ENCODE measurements around the gene IDH3G. TPM values are rescaled to one million over a fixed set of nuclear protein-coding genes. Genes with fewer than 3 reads are reported as not detected.

The IDH3G gene
- polyA plus RNA-seq, 1 donor (not counting 4 experiments of a cell fraction or from before 2014, with no cell fraction given), result 44.7 TPM

- no peak overlapping the region for H3K27ac ChIP-seq (ENCODE audit: control insufficient read depth, insufficient read depth, low read length)
- peaks cover 0 to 4% of the 10 kb centered on the region in 2 experiments for H3K36me3 ChIP-seq (ENCODE audit: control insufficient read depth in 2 of 2, extremely low read depth in 1 of 2, insufficient read depth in 2 of 2, low read length in 2 of 2)
- H3K9me3 ChIP-seq (ENCODE audit: control insufficient read depth, low read depth, low read length), result no peaks in the 10 kb centered on the region
- H3K79me2 ChIP-seq (ENCODE audit: control insufficient read depth, insufficient read depth, low read length), result no peaks in the 10 kb centered on the region
- H2AFZ ChIP-seq (ENCODE audit: control insufficient read depth, low read length), result no peak overlapping the region
- peaks cover 5% of the 10 kb centered on the region for H3K4me1 ChIP-seq (ENCODE audit: control insufficient read depth, extremely low read depth, insufficient read depth, low read length)
- no peak overlapping the region for H3K4me3 ChIP-seq (ENCODE audit: control insufficient read depth in 2 of 3, extremely low read depth in 1 of 3, insufficient read depth in 2 of 3, low read depth in 1 of 3, low read length in 3 of 3)
- dilution Hi-C loops (cut with MboI; ENCODE audit: extremely low pct_ligation_motif_present, low sequenced_read_pairs), result no loop called here
- H3K27me3 ChIP-seq (ENCODE audit: control insufficient read depth, extremely low read depth, insufficient read depth, low read length), result no peaks in the 10 kb centered on the region
- H3K9me1 ChIP-seq (ENCODE audit: control insufficient read depth, extremely low read depth, insufficient read depth, low read length), result no peaks in the 10 kb centered on the region
- no peak overlapping the region for H3K4me2 ChIP-seq (ENCODE audit: control insufficient read depth, extremely low read depth, insufficient read depth, low read depth, low read length)
- DNase-seq (ENCODE audit: low read depth, low spot score), result no peak
- no peak overlapping the region for H3K9ac ChIP-seq (ENCODE audit: control insufficient read depth, extremely low read depth, insufficient read depth, low read length)
- no peak for FAIRE-seq
- no peaks in the 10 kb centered on the region for H4K20me1 ChIP-seq (ENCODE audit: control insufficient read depth, extremely low read depth, insufficient read depth, low read length)
- TF ChIP-seq CTCF (optimal IDR thresholded peaks at IDR 0.05 in 1 of 3, IDR thresholded peaks at IDR 0.05 in 1 of 3, conservative IDR thresholded peaks at IDR 0.05 in 1 of 3; ENCODE audit: extremely low read depth in 1 of 3, insufficient read depth in 2 of 3, low read length in 3 of 3), result no peak
These were observed 18.0 kb downstream of the IDH3G start for GRCh38 chrX:153776120-153776599.

DNA sequence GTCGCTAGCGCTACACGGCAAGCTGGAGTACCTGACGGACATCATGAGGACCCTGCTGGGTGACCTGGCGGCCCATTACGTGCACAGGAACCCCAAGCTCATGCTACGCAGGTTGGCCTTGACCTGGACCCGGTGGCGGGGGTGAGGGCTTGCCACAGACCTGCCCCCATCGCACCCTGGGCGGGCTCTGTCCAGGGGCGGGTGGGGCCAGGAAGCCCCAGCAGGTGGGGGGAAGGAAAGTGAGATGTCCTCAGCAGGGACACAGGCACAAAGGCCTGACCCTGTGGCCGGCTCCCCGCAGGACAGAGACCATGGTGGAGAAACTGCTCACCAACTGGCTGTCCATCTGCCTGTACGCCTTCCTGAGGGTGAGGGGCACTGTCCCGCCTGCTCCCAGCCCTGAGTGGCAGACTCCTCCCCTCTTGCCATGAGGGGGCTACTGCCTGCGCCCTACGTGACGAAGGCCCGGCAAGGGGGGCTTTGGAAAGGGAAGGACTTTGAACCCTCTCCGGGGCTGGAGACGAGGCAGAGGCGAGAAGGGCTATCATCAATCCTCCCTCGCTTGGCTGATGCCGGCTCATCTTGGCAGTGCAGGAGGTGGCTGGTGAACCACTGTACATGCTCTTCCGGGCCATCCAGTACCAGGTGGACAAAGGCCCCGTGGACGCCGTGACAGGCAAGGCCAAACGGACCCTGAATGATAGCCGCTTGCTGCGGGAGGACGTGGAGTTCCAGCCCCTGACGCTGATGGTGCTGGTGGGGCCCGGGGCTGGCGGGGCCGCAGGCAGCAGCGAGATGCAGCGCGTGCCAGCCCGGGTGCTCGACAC lies 18.7 kb downstream of the IDH3G start:
- H2AFZ ChIP-seq (ENCODE audit: control insufficient read depth, low read length), result no peak overlapping the region
- dilution Hi-C loops (cut with MboI; ENCODE audit: extremely low pct_ligation_motif_present, low sequenced_read_pairs), result no loop called here

More for the DNA sequence above, 18.7 kb downstream of the IDH3G start:
- no peaks in the 10 kb centered on the region for H3K79me2 ChIP-seq (ENCODE audit: control insufficient read depth, insufficient read depth, low read length)
- peaks cover 0 to 4% of the 10 kb centered on the region in 2 experiments for H3K36me3 ChIP-seq (ENCODE audit: control insufficient read depth in 2 of 2, extremely low read depth in 1 of 2, insufficient read depth in 2 of 2, low read length in 2 of 2)
- H3K27ac ChIP-seq (ENCODE audit: control insufficient read depth, insufficient read depth, low read length), result no peak overlapping the region
- no peak for DNase-seq (ENCODE audit: low read depth, low spot score)
- FAIRE-seq, result no peak
- no peak overlapping the region for H3K4me3 ChIP-seq (ENCODE audit: control insufficient read depth in 2 of 3, extremely low read depth in 1 of 3, insufficient read depth in 2 of 3, low read depth in 1 of 3, low read length in 3 of 3)
- no peak for TF ChIP-seq CTCF (optimal IDR thresholded peaks at IDR 0.05 in 1 of 3, IDR thresholded peaks at IDR 0.05 in 1 of 3, conservative IDR thresholded peaks at IDR 0.05 in 1 of 3; ENCODE audit: extremely low read depth in 1 of 3, insufficient read depth in 2 of 3, low read length in 3 of 3)
- no peak for TF ChIP-seq EZH2 (IDR thresholded peaks at IDR 0.05; ENCODE audit: low read length)
- H4K20me1 ChIP-seq (ENCODE audit: control insufficient read depth, extremely low read depth, insufficient read depth, low read length), result no peaks in the 10 kb centered on the region
- H3K27me3 ChIP-seq (ENCODE audit: control insufficient read depth, extremely low read depth, insufficient read depth, low read length), result no peaks in the 10 kb centered on the region
- no peak overlapping the region for H3K4me2 ChIP-seq (ENCODE audit: control insufficient read depth, extremely low read depth, insufficient read depth, low read depth, low read length)
- no peaks in the 10 kb centered on the region for H3K9me3 ChIP-seq (ENCODE audit: control insufficient read depth, low read depth, low read length)
- no peak overlapping the region for H3K9ac ChIP-seq (ENCODE audit: control insufficient read depth, extremely low read depth, insufficient read depth, low read length)
- H3K4me1 ChIP-seq (ENCODE audit: control insufficient read depth, extremely low read depth, insufficient read depth, low read length), result peaks cover 5% of the 10 kb centered on the region
- H3K9me1 ChIP-seq (ENCODE audit: control insufficient read depth, extremely low read depth, insufficient read depth, low read length), result no peaks in the 10 kb centered on the region
